Uterus (tissue), 4 donors: ENCODE measurements around the gene FAM90A1. TPM values are rescaled to one million over a fixed set of nuclear protein-coding genes. Genes with fewer than 3 reads are reported as not detected.
"Not testable (repeated sequence)": the region's sequence is repeated elsewhere in the genome, so short reads cannot be mapped to it uniquely, and the experiment has no call there.

Experiments used
- DNase-seq, 2 donors: peaks; one replicate each; pipeline ENCODE4 v3.0.0-alpha.2; 2019 to 2020
- H3K27ac ChIP-seq, 2 donors: fragments of 200-600 bp; sonication (generic); 1 replicate in 1 of 2; 2 replicates in 1 of 2; pipeline ENCODE4 v1.5.1; 2016 to 2018
- H3K27me3 ChIP-seq, 2 donors: fragments of 200-600 bp; sonication (generic); one replicate each; pipeline ENCODE4 v1.5.1; 2018 to 2019; ENCODE audit warnings: control low read depth in 1 of 2
- H3K36me3 ChIP-seq, 2 donors: fragments of 200-600 bp; sonication (generic); one replicate each; pipeline ENCODE4 v1.5.1; 2019; ENCODE audit warnings: control low read depth in 1 of 2
- H3K4me1 ChIP-seq, 2 donors: fragments of 200-600 bp; sonication (generic); one replicate each; pipeline ENCODE4 v1.5.1; 2018 to 2019; ENCODE audit warnings: control low read depth in 1 of 2
- H3K4me3 ChIP-seq, 2 donors: fragments of 200-600 bp; sonication (generic); 1 replicate in 1 of 2; 2 replicates in 1 of 2; pipeline ENCODE4 v1.5.1; 2018 to 2019; ENCODE audit warnings: mild to moderate bottlenecking in 1 of 2
- H3K9me3 ChIP-seq, 2 donors: fragments of 200-600 bp; sonication (generic); one replicate each; pipeline ENCODE4 v1.5.1; 2019; ENCODE audit warnings: control low read depth in 1 of 2
- CTCF ChIP-seq, 4 experiments: fragments of 200-600 bp in 2 of 4; fragments of 450-650 bp in 2 of 4; sonication (generic) in 2 of 4; IDR thresholded peaks; one replicate each; pipeline ENCODE4 v1.5.1; 2016 to 2019; ENCODE audit warnings: antibody characterized with exemption in 4 of 4, mild to moderate bottlenecking in 2 of 4, moderate library complexity in 1 of 4
- POLR2A ChIP-seq, 2 donors: fragments of 450-650 bp; IDR thresholded peaks; one replicate each; pipeline ENCODE4 v1.6.1; 2016; ENCODE audit warnings: antibody characterized with exemption in 2 of 2, mild to moderate bottlenecking in 1 of 2, moderate library complexity in 1 of 2
- intact Hi-C: fragments of 100-400 bp; cut with DNase I; formaldehyde crosslinking; loops from one replicate; pipeline ENCODE4 v1.15.1; 2023; ENCODE audit warnings: low total_unique reads
- total RNA-seq, 4 donors: library from RNA; depleted of rRNA in 3 of 4; stranded (reverse); fragments of >200 nt in 3 of 4; gene quantifications; one replicate each; pipeline versions ENCODE4 v1.1.0 to v1.2.4, GENCODE V29; 2014 to 2023
- donor health status: DM: yes; HTN: yes; CAD: no.

FAM90A1 gene
- total RNA-seq, 4 donors from 2014 or later, result 0.21 TPM; not detected in 3

GRCh38 chr12:8218711-8219382 lies 8.6 kb downstream of the FAM90A1 start:
- H3K4me1 ChIP-seq, H3K27ac ChIP-seq, DNase-seq, H3K27me3 ChIP-seq, H3K36me3 ChIP-seq, H3K9me3 ChIP-seq, H3K4me3 ChIP-seq, intact Hi-C loops: not testable (repeated sequence)

- H3K36me3 ChIP-seq, H3K9me3 ChIP-seq, H3K27me3 ChIP-seq, H3K4me1 ChIP-seq, DNase-seq, H3K27ac ChIP-seq, intact Hi-C loops, H3K4me3 ChIP-seq: not testable (repeated sequence)
Observed at GRCh38 chr12:8197685-8198308, 29.6 kb downstream of the FAM90A1 start.

- H3K27me3 ChIP-seq, H3K27ac ChIP-seq, intact Hi-C loops, H3K9me3 ChIP-seq, H3K36me3 ChIP-seq, H3K4me1 ChIP-seq, DNase-seq, H3K4me3 ChIP-seq: not testable (repeated sequence)
Observed at GRCh38 chr12:8188088-8188487, 39.3 kb downstream of the FAM90A1 start.

- H3K9me3 ChIP-seq, H3K27me3 ChIP-seq, H3K4me3 ChIP-seq, H3K27ac ChIP-seq, H3K4me1 ChIP-seq, intact Hi-C loops, H3K36me3 ChIP-seq, DNase-seq: not testable (repeated sequence)
Observed at GRCh38 chr12:8184206-8184605, 43.2 kb downstream of the FAM90A1 start.

- H3K9me3 ChIP-seq, H3K4me3 ChIP-seq, DNase-seq, H3K27ac ChIP-seq, H3K27me3 ChIP-seq, intact Hi-C loops, H3K4me1 ChIP-seq, H3K36me3 ChIP-seq: not testable (repeated sequence)
Observed at GRCh38 chr12:8183346-8183745, 44.1 kb downstream of the FAM90A1 start.

- not testable (repeated sequence) for H3K9me3 ChIP-seq
Observed at GRCh38 chr12:8182923-8183322, 44.5 kb downstream of the FAM90A1 start.

GRCh38 chr12:8181271-8181670 lies 46.1 kb downstream of the FAM90A1 start:
- peak overlapping the region in 1 of 2 donors; percentile 46 for H3K27ac ChIP-seq
- H3K27me3 ChIP-seq, intact Hi-C loops, DNase-seq, H3K4me1 ChIP-seq, H3K36me3 ChIP-seq, H3K4me3 ChIP-seq, H3K9me3 ChIP-seq: not testable (repeated sequence)

More at GRCh38 chr12:8182923-8183322, 44.5 kb downstream of the FAM90A1 start:
- H3K4me3 ChIP-seq, H3K27ac ChIP-seq, H3K4me1 ChIP-seq, H3K36me3 ChIP-seq, intact Hi-C loops, H3K27me3 ChIP-seq, DNase-seq: not testable (repeated sequence)

- Histone ChIP-seq H3K27ac (peak overlapping the region; percentile 92 to 93), H3K4me3 (peak overlapping the region; percentile 66 to 83)
- H3K27me3 ChIP-seq, H3K36me3 ChIP-seq, H3K9me3 ChIP-seq, H3K4me1 ChIP-seq, intact Hi-C loops: not testable (repeated sequence)
- peak; percentile 62 to 89 for DNase-seq
- TF ChIP-seq CTCF (IDR thresholded peaks at IDR 0.05), result peak; percentile 36 to 58 (median 46)
- peak in 1 of 2 donors; percentile 47 for TF ChIP-seq POLR2A (IDR thresholded peaks at IDR 0.05)
Observed at GRCh38 chr12:8179989-8180585, 47.3 kb downstream of the FAM90A1 start.

GRCh38 chr12:8172911-8173310 lies 54.5 kb downstream of the FAM90A1 start:
- H3K9me3 ChIP-seq, DNase-seq, H3K36me3 ChIP-seq, H3K4me3 ChIP-seq, H3K27me3 ChIP-seq, H3K4me1 ChIP-seq, H3K27ac ChIP-seq, intact Hi-C loops: not testable (repeated sequence)

Other genes starting within 250 kb of the FAM90A1 start
- gene FOXJ2, start 194.9 kb downstream of the FAM90A1 start, total RNA-seq, result 10 to 100 TPM in 2 of 4 donors, 1 to 10 TPM in 2; 7.4 to 37.7 (median 10.8) TPM
- 10 to 100 TPM in 1 of 4 donors, 1 to 10 TPM in 3; 1.0 to 23.8 (median 4.4) TPM for gene C3AR1, start 161.3 kb downstream of the FAM90A1 start, total RNA-seq
- gene NECAP1, start 145.3 kb downstream of the FAM90A1 start, total RNA-seq, result 10 to 100 TPM in 3 of 4 donors, 1 to 10 TPM in 1; 10.0 to 49.6 (median 25.4) TPM
- 1 to 10 TPM in 1 of 4 donors, under 1 TPM in 1, not detected in 2; 0.97 to 2.3 TPM for gene CLEC4A, start 104.0 kb downstream of the FAM90A1 start, total RNA-seq
- gene ZNF705A, start 70.6 kb downstream of the FAM90A1 start, total RNA-seq, result under 1 TPM in 2 of 4 donors, not detected in 2; 0.07 to 0.15 TPM
- not detected for gene CLEC6A, start 228.3 kb upstream of the FAM90A1 start, total RNA-seq